Measurements from ENCODE around the gene SNCB. TPM values are rescaled to one million over a fixed set of nuclear protein-coding genes. Genes with fewer than 3 reads are reported as not detected.

Gene SNCB
- total RNA-seq, 1 experiment from 2014 or later: 2.1 TPM

Small RNA genes lying within 50 kb of the gene (microRNA-seq; reads per million reads assigned to microRNA genes)
- not detected for gene MIR4281 (ENCODE audit: unreplicated experiment)

Other genes with a start within 250 kb of the SNCB start
- gene NOP16, start 241.9 kb downstream of the SNCB start, total RNA-seq (2014; rRNA removed): 92.6 and 103 TPM in 2 replicates
- 164 and 174 TPM in 2 replicates for gene HIGD2A, start 241.8 kb downstream of the SNCB start, total RNA-seq (2014; rRNA removed)
- 354 and 460 TPM in 2 replicates for gene CLTB, start 214.0 kb downstream of the SNCB start, total RNA-seq (2014; rRNA removed)
- 51.4 TPM in 2 replicates for gene FAF2, start 182.1 kb downstream of the SNCB start, total RNA-seq (2014; rRNA removed)
- 19.2 and 28.3 TPM in 2 replicates for gene RNF44, start 93.1 kb downstream of the SNCB start, total RNA-seq (2014; rRNA removed)
- 0.07 TPM in 1 of 2 replicates, not detected in the other for gene CDHR2, start 81.2 kb downstream of the SNCB start, total RNA-seq (2014; rRNA removed)
- 18.7 and 19.9 TPM in 2 replicates for gene GPRIN1, start 20.4 kb downstream of the SNCB start, total RNA-seq (2014; rRNA removed)
- not detected in 2 replicates for gene EIF4E1B, start 141 bp upstream of the SNCB start, total RNA-seq (2014; rRNA removed)
- 47.3 and 56.3 TPM in 2 replicates for gene TSPAN17, start 16.9 kb upstream of the SNCB start, total RNA-seq (2014; rRNA removed)
- 0.07 and 0.46 TPM in 2 replicates for gene UNC5A, start 180.0 kb upstream of the SNCB start, total RNA-seq (2014; rRNA removed)

Measured in PC-3 (cell line).